GM12878 (cell line): ENCODE measurements around the gene TPPP3. TPM values are rescaled to one million over a fixed set of nuclear protein-coding genes. Genes with fewer than 3 reads are reported as not detected.
"Not testable (repeated sequence)": the region's sequence is repeated elsewhere in the genome, so short reads cannot be mapped to it uniquely, and the experiment has no call there.

Source experiments
- ATAC-seq: fragments of 200-7000 bp; cut with Tn5 transposase; 3 replicates; pipeline ENCODE4 v1.9.1; 2020; ENCODE audit warnings: mild to moderate bottlenecking, moderate library complexity
- BruUV-seq: library from RNA; stranded (reverse); fragments of 400-500 nt; replicated peaks from 2 replicates; lab custom pipeline; 2021; lab: Mats Ljungman, UMichigan
- CTCF ChIA-PET: fragments of 300-600 bp; sonication (Branson Sonifier 250); formaldehyde crosslinking; extraction: SDS; loops from one replicate; lab custom pipeline; 2021; ENCODE audit warnings: inconsistent platforms; lab: Yijun Ruan, JAX
- POLR2A ChIA-PET: fragments of 350-600 bp; formaldehyde crosslinking; extraction: SDS; loops from one replicate; lab custom pipeline; 2021; ENCODE audit warnings: inconsistent platforms; lab: Charles Lee
- RAD21 ChIA-PET: fragments of 300-600 bp; sonication (Branson Sonifier 250); formaldehyde crosslinking; loops from one replicate; lab custom pipeline; 2023; ENCODE audit warnings: antibody characterized with exemption; ENCODE audit not compliant: unreplicated experiment; lab: Charles Lee
- SMC1A ChIA-PET: fragments of 300-600 bp; sonication (Branson Sonifier 250); formaldehyde crosslinking; loops from one replicate; lab custom pipeline; 2023; ENCODE audit not compliant: unreplicated experiment, uncharacterized antibody; lab: Charles Lee
- DNase-seq: peaks from one replicate; pipeline ENCODE4 v3.0.0-alpha.2; 2011; ENCODE audit warnings: low read depth, low spot score
- FAIRE-seq: peaks from 3 replicates; lab custom pipeline; 2011; peaks lifted over from hg19 to GRCh38; lab: Jason Lieb, UNC
- H2AFZ ChIP-seq: 2 replicates; pipeline ENCODE4 v1.6.0; 2011; ENCODE audit warnings: low read depth, low read length, control low read depth; ENCODE audit not compliant: control insufficient read depth
- H3K27ac ChIP-seq: 2 replicates; pipeline ENCODE4 v1.5.1; 2011; ENCODE audit warnings: control low read depth; ENCODE audit not compliant: control insufficient read depth, insufficient read depth
- H3K27me3 ChIP-seq, 2 experiments: replicated peaks in 1 of 2; 2 replicates each; pipeline versions ENCODE4 v1.6.0 to v1.6.1; 2011; ENCODE audit warnings: low read length in 1 of 2; ENCODE audit not compliant: control insufficient read depth in 2 of 2, insufficient read depth in 2 of 2
- H3K36me3 ChIP-seq, 2 experiments: 2 replicates each; pipeline ENCODE4 v1.5.1; 2011; ENCODE audit warnings: low read length in 1 of 2; ENCODE audit not compliant: control insufficient read depth in 2 of 2, insufficient read depth in 2 of 2
- H3K4me1 ChIP-seq: 2 replicates; pipeline ENCODE4 v1.6.1; 2011; ENCODE audit warnings: mild to moderate bottlenecking, low read length, moderate library complexity, mixed read lengths; ENCODE audit not compliant: control insufficient read depth, insufficient read depth
- H3K4me2 ChIP-seq: 2 replicates; pipeline ENCODE4 v1.6.0; 2011; ENCODE audit warnings: control low read depth; ENCODE audit not compliant: control insufficient read depth, insufficient read depth
- H3K4me3 ChIP-seq: fragments of 200-600 bp; sonication (generic); 2 replicates; pipeline ENCODE4 v1.5.1; 2016
- H3K79me2 ChIP-seq: 2 replicates; pipeline ENCODE4 v1.6.0; 2011; ENCODE audit warnings: low read length; ENCODE audit not compliant: control insufficient read depth, insufficient read depth
- H3K9ac ChIP-seq: 2 replicates; pipeline ENCODE4 v1.8.0; 2011; ENCODE audit warnings: low read length, control low read depth, mixed read lengths; ENCODE audit not compliant: control insufficient read depth, insufficient read depth
- H3K9me3 ChIP-seq: replicated peaks from 3 replicates; pipeline ENCODE4 v1.5.1; 2011; ENCODE audit warnings: mild to moderate bottlenecking, low read length; ENCODE audit not compliant: control insufficient read depth, insufficient read depth
- H4K20me1 ChIP-seq: 2 replicates; pipeline ENCODE4 v1.6.0; 2011; ENCODE audit not compliant: control insufficient read depth, insufficient read depth
- ATF7 ChIP-seq: fragments of 450-650 bp; IDR thresholded peaks from 2 replicates; pipeline ENCODE4 v1.6.1; 2016; ENCODE audit warnings: low read depth, mild to moderate bottlenecking
- MYC ChIP-seq: IDR thresholded peaks from 2 replicates; pipeline ENCODE4 v1.6.1; 2011; ENCODE audit warnings: mild to moderate bottlenecking, low read length, moderate library complexity, inconsistent platforms; ENCODE audit not compliant: insufficient read depth, insufficient replicate concordance, insufficient read length, severe bottlenecking
- NFYB ChIP-seq: IDR thresholded peaks from 2 replicates; pipeline ENCODE4 v1.6.1; 2011; ENCODE audit warnings: low read depth, mild to moderate bottlenecking, low read length, improper control_type of control experiment, moderate library complexity; ENCODE audit not compliant: insufficient read depth
- WGBS: methylation state at CpG from one replicate; pipeline ENCODE4 v1.1.6; 2016; ENCODE audit warnings: low lambda C conversion rate; ENCODE audit not compliant: insufficient replicate concordance, insufficient coverage; ENCODE audit errors: missing lambda C conversion rate; 5-methylcytosine and 5-hydroxymethylcytosine counted together
- in situ Hi-C: fragments of 300-500 bp; cut with MboI; formaldehyde crosslinking; loops from 9 replicates; pipeline ENCODE4 v1.14.3; 2018; ENCODE audit warnings: mixed read lengths
- intact Hi-C: fragments of 100-400 bp; cut with micrococcal nuclease; formaldehyde crosslinking; loops from one replicate; pipeline ENCODE4 v1.14.2; 2022; ENCODE audit not compliant: unreplicated experiment
- polyA plus RNA-seq, 11 experiments: library from polyadenylated mRNA; depleted of rRNA in 4 of 11; unstranded in 6 of 11; stranded (reverse) in 5 of 11; fragments of >200 nt; fragmentation: Nextera tagmentation in 4 of 11; fragmentation: Illumina TruSeq in 1 of 11; extraction: Ambion mirVana in 4 of 11; extraction: Trizol in 1 of 11; gene quantifications; 1 replicate in 1 of 11; 2 replicates in 10 of 11; pipeline versions ENCODE4 v1.2.1 to v1.2.3, GENCODE V29; 2011 to 2016; ENCODE audit warnings: inconsistent platforms in 2 of 11, missing spikeins in 2 of 11, low read depth in 1 of 11
- total RNA-seq, 4 experiments: library from RNA; depleted of rRNA in 3 of 4; stranded (reverse); fragments of >200 nt in 3 of 4; fragmentation: Illumina TruSeq in 1 of 4; extraction: Trizol in 1 of 4; gene quantifications; 2 replicates each; pipeline versions ENCODE4 v1.2.1 to v1.2.3, GENCODE V29; 2013 to 2021
- TF ChIP-seq, protein P1 (sequence below): fragments of 450-650 bp; IDR thresholded peaks from 2 replicates; pipeline ENCODE4 v1.6.1; 2016; ENCODE audit warnings: mild to moderate bottlenecking

TPPP3 gene
- total and polyA plus RNA-seq, 10 of the 15 experiments (the other 5 are each of a cell fraction or from before 2014, with no cell fraction given) = 0.14 TPM; not detected in 9

DNA sequence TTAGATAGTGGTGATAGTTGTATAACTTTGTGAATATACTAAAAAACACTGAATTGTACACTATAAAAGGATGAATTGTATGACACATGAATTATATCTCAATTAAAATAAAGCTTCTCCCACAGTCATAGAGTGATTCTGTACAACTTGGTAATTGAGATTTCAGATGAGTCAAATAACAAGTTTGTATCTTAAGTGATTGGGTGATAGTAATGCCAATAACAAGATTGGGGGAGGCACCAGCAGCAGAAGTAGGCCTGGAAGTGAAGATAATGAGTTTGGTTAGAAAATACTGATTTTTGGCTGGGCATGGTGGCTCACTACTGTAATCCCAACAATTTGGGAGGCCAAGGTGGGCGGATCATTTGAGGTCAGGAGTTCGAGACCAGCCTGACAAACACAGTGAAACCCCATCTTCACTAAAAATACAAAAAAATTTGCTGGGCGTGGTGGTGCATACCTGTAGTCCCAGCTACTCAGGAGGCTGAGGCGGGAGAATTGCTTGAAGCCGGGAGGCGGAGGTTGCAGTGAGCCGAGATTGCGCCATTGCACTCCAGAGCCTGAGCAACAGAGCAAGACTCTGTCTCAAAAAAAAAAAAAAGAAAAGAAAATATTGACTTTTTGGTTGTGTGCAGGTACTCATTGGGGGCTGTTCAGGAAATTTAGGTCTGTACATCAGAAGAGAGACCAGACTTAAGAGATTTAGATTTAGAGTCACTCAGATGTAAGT lies 33.6 kb downstream of the TPPP3 start:
- H3K27ac ChIP-seq, DNase-seq, H2AFZ ChIP-seq, RAD21 ChIA-PET, H3K79me2 ChIP-seq, BruUV-seq, ATAC-seq, intact Hi-C loops, H4K20me1 ChIP-seq, CTCF ChIA-PET, in situ Hi-C loops, H3K9ac ChIP-seq, H3K4me2 ChIP-seq, FAIRE-seq, H3K4me3 ChIP-seq, H3K9me3 ChIP-seq, H3K27me3 ChIP-seq, H3K36me3 ChIP-seq, H3K4me1 ChIP-seq: not testable (repeated sequence)
- TF ChIP-seq, protein P1, sequence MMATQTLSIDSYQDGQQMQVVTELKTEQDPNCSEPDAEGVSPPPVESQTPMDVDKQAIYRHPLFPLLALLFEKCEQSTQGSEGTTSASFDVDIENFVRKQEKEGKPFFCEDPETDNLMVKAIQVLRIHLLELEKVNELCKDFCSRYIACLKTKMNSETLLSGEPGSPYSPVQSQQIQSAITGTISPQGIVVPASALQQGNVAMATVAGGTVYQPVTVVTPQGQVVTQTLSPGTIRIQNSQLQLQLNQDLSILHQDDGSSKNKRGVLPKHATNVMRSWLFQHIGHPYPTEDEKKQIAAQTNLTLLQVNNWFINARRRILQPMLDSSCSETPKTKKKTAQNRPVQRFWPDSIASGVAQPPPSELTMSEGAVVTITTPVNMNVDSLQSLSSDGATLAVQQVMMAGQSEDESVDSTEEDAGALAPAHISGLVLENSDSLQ = peak; percentile 38
- ChIA-PET POLR2A (interaction anchor here (0.7 kb wide), 1 partner anchor 1967 kb away, joined by 4 read pairs; no protein-coding TSS in a partner anchor), SMC1A (interaction anchor here (0.7 kb wide), 1 partner anchor 632 kb away, joined by 3 read pairs; no protein-coding TSS in a partner anchor)
- 55% methylated on average over 8 of the region's 8 CpGs for WGBS

DNA sequence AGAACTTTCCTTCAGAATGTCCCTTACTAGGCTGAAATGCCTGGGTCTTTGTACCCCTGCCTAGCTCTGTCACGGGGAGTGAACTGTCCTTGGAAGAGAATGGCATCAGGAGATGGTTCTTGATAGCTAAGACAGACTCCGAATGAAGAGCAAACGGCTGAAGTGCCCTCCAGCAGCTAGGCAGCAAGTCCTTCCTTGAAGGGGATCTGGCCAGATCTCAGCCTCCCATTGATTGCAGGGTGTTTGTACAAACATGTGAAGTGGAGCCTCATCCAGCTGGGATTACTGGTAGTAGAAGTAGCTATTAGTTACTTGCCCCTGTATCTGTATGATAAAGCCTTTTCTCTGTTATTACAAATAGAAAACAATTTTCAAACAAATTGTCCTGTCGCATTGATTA lies 35.7 kb downstream of the TPPP3 start:
- no peaks in the 10 kb centered on the region for H3K36me3 ChIP-seq
- BruUV-seq = no TSS peak
- H3K79me2 ChIP-seq = no peaks in the 10 kb centered on the region
- 63% methylated on average over 4 of the region's 4 CpGs for WGBS
- FAIRE-seq (no peak), ATAC-seq (no peak), DNase-seq (no peak)
- ChIA-PET POLR2A (no interaction called here), SMC1A (interaction anchor here (0.6 to 0.7 kb wide), 2 partner anchors 96 to 175 kb away, joined by 3 to 4 read pairs; no protein-coding TSS in a partner anchor), CTCF (interaction anchor here (1.0 to 1.3 kb wide), 4 partner anchors 11 to 73 kb away, joined by 3 to 5 read pairs (median 4); no protein-coding TSS in a partner anchor), RAD21 (no interaction called here)
- H4K20me1 ChIP-seq = no peaks in the 10 kb centered on the region
- no peaks in the 10 kb centered on the region for H3K4me1 ChIP-seq
- in situ Hi-C loops (no loop called here), intact Hi-C loops (no loop called here)
- no peak overlapping the region for H3K4me2 ChIP-seq
- no peak overlapping the region for H3K4me3 ChIP-seq
- H3K27me3 ChIP-seq = peaks cover 0 to 2% of the 10 kb centered on the region in 2 experiments; a peak in 1 of 4 replicates
- H2AFZ ChIP-seq = no peak overlapping the region
- no peak overlapping the region for H3K27ac ChIP-seq
- no peak overlapping the region for H3K9ac ChIP-seq
- no peaks in the 10 kb centered on the region for H3K9me3 ChIP-seq
- TF ChIP-seq ATF7 (no peak), MYC (no peak), NFYB (no peak)
